ENCODE results near the gene PGAP1.

Gene PGAP1

DNA sequence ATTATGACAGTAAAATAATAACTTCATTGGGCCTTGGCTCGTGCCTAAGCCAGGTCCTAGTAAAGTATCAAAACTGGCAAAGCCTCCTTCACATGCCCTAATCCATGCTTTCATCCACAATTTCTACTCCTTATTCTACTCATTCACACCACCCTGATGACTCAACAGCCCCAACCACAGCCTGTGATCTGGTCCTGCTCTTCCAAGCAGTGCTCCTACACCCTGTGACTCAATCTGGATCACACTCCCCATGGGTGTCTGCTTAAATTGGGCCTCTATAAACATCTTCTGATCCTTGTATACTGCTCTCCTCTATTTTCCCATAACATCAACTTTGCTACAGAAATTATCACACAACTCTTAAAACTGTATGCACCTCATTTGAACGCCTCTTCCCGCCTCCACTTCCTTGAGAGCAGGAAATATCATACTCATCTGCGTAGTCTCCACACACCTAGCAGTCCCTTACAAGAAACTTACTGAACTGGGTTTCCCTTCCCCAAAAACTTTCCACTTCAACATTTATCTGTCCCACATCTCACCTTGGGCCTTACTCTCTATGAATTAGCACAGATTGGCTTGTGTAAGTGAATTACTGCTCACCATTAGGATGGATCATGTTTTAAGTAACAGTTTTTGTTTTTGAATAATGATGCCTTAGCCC is 142.9 kb downstream of the PGAP1 start:
- DNase-seq: no peak

Measured in DMS53 (cell line).